Measurements from ENCODE around the gene PHLDA1.

Gene PHLDA1

DNA sequence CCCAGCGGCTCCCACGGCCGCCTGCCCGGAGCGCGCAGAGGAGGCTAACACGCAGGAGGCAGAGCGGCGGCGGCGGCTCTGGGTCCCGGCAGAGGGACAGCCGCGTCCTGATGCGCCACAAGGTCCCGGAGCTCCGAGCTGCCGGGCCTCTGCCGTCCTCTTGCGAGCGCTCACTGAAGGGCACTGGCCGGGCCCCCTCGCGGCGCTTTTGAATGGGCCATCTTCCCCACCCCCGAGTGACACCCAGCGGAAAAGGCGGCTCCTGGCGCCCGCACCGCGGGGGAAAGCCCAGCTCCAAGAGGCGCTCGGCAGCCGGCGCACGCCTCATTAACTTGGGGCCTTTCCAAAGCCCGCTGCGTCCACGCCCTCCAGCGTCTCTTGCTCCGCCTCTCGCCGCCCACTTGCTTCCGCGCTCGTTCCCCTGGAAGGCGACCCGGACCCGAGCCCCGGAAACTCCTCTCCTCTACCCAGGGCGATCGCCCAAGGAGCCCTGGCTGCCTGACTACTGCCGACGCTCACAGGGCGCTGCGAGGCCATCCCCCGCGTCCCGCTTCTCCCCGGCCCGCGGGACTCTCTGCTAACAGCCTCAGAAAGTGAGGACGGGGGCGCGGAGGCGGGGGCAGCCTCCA, at the start of gene PHLDA1:
PHLDA1 (minus strand) TSS at position 363 of the 629 bp plus-strand sequence.
- peak; percentile 96 for DNase-seq

DNA sequence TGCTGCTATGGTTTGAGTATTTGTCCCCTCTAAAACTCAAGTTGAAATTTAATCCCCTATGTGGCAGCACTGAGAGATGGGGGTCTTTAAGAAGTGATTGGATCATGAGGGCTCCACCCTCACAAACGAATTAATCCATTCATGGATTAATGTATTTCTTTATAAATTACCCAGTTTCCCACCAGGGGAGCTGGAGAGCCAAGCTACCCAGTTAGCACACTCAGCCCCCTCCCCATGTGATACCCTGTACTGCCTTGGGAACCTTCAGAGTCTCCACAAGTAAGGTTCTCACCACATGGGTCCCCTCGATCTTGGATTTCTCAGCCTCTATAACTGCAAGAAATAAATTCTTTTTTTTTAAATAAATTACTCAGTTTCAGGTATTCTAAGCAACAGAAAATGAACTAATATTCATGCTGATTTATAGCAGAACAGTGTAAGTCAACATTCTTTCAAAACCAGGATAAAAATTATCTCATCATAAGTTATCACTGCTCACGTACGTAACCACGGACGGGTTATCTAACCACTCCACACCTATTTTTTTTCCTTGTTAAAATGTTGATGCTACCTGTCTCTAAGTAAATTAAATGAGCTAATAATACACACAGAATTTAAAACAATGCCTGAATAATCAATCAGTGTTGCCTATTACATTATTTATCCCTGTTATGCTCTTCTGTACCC, 49.3 kb upstream of the PHLDA1 start:
- DNase-seq, result no peak

DNA sequence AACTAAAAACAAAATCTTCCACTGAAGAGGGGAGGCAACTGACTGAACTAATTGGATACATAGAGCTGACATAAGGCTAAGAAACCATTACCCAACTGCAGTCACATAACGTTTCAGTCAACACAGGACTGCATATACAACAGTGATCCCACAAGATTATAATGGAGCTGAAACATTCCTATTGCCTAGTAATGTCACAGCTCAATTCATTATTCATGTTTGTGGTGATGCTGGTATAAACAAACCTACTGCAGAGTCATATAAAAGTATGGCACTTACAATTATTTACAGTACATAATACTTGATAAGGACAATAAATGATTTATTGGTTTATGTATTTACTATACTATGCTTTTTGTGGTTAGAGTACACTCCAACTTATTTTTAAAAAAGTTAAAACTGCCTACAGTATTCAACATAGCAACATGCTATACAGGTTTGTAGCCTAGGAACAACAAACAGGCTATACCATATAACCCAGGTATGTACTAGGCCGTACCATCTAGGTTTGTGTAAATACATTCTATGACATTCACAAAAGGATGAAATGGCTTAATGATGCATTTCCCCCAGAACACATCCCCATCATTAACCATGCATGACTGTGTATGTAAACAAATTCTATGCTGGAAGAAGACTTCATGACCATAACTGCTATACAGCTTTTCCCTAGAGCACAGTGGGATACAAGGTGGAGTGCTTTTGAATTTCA, 48.6 kb upstream of the PHLDA1 start:
- DNase-seq, result no peak

DNA sequence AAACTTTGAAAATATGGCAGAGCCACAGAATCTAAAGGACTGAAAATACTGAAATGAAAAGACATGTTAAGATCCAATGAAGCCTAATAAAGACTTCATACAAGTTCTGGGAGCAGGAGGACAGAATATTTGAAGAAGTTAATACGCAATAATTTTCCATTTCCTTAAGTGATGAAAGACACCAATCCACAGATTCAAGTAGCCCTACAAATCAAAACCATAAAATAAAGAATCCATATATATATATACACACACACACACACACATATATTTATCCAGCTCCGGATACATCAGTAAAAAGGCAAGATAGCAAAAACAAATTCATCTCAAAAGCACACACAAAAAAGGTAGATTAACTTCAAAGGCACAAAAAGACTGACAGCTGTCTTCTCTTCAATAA, 47.2 kb upstream of the PHLDA1 start:
- no peak for DNase-seq

DNA sequence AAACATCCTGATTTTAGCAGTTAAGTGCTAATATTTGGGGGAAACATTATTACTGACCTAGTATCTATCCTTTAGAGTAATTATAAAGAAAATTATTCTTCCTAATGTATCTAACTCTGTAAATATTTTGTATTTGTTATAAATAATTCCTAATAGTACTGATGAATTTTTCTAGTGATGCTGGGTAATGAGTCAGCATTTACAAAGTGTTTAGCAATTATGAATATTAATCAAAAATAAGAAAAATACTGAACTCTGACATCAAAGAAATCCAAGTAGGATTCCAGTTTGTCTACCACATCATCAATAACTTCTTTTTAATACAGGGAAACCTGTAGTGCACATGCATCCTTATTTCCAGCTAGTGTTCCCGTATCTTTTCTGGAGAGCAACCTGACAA, 43.9 kb upstream of the PHLDA1 start:
- DNase-seq, result no peak

DNA sequence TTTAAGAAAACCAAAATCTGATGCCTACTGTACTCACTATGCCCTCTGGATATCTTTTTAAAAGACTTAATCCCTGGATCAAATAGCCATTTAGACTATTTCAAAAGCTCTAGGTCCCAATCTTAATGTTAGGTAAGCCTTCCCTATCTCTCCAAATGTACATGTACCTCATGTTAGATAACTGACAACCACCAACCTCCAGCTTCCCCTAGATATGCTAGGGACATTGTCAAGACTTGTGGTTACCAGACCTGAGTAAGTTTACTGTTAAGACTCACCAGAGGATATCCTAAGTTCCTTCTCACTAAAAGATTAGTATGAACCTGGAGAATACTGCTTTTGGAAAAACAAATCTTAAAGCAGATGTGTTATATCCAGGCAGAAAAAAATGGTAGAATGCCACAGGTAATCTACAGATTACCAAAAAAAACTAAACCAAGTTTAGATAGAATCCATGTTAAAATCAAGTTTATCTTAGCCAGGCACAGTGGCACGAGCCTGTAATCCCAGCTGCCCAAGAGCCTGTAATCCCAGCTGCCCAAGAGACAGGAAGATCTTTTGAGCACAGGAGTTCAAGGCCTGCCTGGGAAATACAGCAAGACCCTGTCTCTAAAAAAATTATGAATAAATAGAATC, 43.2 kb upstream of the PHLDA1 start:
- no peak for DNase-seq

DNA sequence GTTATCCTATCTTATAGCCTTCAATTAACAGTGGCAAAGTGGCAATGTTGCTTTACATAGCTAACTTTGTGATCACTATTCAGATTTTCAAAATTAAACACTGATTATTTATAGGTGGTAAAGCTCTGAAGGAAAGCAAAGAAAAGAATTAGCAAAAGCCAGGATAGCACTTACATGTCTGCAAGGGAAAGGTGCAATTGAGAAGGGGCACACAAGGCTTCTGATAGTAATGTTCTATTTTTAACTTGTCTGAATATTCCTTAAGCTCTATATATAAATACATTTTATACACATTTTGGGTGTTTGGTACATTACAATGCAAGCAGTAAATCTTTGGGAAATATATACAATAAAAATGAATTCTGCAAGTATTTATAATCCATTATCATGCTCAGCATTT, 42.0 kb upstream of the PHLDA1 start:
- DNase-seq, result no peak

DNA sequence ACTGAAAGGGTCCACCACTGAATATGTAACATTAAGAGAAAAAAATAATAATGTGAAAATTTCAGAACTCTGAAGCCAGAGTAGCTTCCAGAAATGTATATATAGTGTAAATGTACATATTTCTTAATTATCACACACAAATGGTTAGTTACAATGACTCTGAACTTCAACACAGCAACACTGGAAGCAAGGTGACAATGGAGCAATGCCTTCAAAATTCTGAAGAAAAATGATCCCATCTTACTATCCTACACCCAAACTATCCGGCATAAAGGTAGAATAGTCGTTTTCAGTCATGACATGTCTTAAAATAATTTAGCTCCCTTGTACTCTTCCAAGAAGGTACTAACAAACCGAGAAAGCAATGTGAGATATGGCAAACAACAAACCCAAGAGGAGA, 41.0 kb upstream of the PHLDA1 start:
- no peak for DNase-seq

DNA sequence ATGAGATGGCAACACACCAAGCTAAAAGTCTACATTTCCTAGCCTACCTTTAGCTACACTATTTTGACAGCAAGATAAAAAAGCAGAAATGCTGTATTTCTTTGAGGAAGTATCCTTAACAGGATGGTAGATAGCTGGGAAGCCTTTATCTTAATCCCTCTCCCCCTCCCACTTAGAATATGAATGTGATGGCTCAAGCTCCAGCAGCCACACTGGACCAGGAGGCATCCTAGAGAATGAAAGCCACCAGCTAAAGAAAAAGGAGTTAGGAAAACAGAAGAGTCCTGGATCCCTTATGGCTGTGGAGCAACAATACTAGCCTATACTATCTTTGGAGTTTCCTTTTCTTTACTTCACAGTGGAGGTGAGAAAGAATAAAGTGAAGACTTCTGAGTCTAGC, 37.8 kb upstream of the PHLDA1 start:
- DNase-seq, result no peak

DNA sequence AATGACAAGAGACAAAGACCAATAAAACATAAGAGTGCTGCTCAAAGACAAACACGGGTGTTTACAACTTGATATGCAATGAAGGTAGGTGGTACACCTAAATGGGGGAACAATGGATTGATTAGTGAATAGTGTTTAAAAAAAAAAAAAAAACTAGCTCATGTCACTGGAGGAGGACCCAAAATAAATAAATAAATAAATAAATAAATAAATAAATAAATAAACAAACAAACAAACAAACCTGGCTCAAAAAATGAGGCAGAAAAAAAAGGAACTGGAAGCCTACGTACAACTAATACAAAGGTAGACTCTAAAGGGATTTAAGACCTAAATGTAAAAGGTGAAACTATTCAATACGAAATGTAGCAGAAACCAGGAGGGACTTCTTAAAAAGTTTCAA, 34.3 kb upstream of the PHLDA1 start:
- DNase-seq, result no peak

DNA sequence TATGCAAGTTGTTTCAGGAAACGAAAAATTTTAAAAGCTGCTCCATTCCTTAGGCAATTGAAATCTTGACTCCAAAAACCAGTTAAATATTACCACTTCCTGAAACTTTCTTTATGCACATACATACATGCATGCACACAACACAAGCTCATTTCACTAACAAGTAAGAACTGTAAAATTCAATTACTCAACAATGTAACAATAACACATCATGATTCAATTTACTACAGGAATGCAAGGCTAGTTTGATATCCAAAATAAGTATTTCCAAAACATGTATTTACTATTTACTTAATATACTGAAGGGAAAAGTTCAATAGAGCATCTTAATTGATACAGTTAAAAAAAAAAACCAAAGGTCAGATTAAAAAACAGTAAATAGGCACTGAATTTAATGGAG, 33.3 kb upstream of the PHLDA1 start:
- no peak for DNase-seq

DNA sequence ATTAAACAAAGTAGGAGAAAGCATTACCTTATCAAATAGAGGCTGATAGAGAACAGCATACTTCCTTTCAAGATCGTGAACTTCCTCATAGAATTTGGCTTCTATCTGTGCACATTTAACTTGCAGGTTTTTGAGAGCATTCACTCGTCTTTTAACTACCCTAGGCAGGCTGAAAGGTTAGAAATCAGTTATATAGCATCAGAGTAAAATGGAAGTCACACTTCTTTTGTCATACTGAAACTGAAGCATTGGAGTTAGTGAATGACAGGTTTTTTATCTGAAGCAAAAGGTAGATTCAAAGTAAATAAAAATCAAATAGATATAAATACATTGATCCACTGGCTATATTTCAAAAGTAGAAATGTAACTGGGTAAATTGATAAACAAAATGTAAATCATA, 28.5 kb upstream of the PHLDA1 start:
- no peak for DNase-seq

DNA sequence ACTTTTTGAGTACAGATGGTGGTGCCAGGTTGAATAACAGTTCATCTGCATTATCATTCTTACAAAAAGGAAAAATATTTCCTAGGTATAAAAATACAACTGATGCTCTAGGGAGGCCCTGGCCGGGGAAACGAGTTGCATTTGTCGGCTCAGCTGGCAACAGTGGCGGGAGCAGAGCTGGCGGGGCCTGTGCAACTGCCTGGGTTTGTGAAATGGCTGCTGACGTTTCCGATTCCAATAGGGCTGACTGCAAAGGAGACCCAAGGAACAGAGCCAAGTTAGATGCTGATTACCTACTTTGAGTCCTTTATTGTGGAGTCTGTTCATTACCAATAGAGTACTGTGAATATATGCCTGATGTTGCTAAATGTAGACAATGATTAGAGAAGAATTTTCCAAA, 25.8 kb upstream of the PHLDA1 start:
- DNase-seq, result no peak

DNA sequence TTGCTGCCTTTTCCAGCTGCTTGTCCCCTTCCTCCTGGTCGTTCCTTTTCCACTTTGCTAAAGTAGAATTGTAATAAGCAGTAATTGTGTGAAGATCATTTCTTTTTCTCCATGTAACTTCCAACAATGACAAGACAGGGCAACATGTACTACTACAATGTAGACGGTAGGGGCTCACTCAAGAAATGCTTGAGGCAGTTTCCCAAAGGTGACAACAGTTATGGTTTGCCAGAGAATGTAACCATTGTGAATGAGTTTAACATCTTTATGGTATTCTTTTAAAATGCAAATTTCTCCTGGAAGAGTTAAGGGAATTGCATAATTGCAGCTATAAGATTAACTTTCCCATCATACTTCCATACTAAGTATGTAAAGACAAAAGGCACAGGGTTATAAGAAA, 23.8 kb upstream of the PHLDA1 start:
- DNase-seq, result no peak

DNA sequence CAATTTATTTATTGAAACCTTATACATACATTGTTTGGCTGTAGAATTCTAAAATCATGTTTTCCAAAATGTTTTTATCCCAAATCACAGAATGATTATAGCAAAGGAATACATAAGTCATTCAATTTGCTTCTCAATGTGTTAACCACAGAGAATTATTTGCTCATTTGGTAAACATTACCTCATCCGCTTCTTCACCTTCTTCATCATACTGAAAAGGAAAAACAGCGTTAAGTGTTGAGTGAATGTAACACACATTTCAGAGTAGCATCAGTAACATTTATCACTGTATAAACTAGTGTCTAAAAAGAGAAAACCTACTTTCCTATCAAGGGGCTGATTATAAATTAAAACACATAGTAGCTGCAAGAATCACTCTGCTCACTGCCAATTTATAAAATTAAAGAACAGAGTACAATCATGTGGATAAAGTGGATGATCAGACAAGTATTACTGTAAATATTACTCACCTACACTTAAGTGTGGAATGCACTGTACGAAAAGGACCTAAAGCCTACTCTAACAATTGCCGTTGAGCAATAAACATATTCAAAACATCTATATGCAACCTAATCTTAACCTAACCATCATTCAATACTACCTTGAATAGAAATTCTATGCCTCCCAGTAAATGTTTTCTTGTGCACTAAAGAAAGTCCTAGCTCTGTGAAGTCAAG, 18.1 kb upstream of the PHLDA1 start:
- DNase-seq, result no peak

DNA sequence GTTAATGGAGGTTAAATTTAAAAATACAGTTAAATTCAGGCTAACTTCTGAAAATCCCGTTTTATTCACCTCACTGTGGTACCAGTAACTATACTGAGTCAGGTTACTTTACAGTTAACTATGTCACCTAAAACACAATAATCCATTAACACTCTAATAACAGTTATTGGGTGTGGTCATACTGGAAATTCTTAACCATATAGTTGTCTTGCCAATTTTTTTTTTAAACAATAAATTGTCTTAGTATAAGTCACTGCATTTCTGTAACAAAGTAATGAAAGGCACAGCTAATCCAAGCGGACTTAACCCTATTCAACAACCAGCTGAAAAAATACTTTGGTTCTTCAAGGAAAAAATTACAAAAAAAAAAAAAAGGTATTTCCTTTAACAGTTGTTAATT, 16.2 kb upstream of the PHLDA1 start:
- DNase-seq, result no peak

DNA sequence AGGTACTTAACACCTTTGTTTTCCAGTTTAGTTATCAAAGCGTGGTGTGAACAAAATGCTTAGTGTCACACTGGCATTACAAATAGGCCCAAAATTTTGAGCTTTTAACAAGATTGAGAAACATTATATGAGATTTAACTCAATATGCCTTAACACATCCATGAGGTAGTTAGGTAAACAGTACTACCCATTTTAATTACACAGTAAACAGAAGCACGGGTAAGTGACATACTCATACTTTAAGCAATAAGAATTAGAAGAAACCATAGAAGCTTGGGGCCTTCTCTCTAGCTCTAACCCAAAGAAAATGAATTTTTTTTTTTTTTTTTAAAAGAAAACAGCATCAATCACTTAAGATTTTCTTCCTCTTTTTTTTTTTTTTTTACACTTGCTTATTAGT, 15.5 kb upstream of the PHLDA1 start:
- DNase-seq, result no peak

DNA sequence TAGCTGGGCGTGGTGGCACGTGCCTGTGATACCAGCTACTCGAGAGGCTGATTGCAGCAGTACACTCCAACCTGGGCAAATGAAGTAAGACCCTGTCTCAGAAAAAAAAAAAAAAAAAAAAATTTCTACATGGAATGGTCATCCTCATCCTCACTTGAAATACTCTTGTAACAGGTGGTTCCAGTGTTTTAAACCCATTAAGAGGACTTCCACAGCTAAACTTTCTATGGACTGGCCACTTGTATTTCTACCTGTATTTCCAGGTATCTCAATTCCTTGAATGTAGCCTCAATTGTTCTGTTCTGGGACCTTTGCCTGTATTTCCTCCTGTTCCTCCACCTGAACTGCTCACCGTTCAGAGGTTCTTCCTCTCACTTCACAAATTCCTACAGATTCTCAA, 11.8 kb upstream of the PHLDA1 start:
- no peak for DNase-seq

DNA sequence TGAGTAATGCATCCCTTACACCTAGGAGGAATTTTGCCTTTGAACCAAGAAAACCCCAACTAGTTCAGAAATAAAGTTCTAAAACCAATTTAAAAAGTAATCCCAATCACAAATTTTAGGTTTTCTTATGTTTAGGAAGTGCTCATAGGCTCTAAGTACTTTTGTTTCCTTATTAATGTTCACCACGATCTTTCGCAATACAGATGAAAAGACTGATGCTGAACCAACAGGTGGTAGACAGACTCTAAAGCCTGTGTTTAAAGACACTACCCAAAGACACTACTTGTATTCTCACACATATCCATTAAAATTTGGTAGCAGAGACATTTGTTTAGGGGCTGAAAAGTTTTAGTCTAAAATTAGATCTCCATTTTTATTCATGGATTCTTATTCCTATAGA, 10.6 kb upstream of the PHLDA1 start:
- DNase-seq, result no peak

DNA sequence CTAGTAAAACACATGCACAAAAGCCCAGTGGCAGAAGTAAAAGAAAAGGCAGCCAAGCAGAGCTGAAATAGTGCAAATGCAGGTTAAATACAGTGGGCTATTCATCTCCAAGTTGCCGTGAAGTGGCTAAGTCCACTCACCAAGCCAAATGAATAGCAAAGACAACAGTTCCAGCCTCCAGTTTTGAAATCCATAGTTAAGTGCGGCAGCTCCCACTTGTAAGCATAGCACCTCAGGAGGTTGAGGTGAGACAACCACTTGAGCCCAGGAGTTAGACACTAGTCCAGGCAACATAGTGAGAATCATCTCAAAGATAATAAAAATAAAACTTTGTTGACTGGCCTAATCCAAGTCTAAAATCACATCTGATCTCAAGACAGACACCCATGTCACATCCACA, 9.8 kb upstream of the PHLDA1 start:
- DNase-seq, result no peak

DNA sequence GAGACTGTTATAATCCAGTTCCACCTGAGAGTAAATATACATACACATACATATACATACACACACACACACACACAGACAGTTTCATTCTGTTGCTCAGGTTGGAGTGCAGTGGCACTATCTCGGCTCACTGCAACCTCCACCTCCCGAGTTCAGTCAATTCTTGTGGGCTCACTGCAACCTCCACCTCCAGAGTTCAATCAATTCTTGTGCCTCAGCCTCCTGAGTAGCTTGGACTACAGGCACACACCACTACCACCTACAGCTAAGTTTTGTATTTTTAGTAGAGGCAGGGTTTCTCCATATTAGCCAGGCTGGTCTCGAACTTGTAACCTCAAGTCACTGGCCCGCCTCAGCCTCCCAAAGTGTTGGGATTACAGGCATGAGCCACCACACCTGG, 8.9 kb upstream of the PHLDA1 start:
- no peak for DNase-seq

DNA sequence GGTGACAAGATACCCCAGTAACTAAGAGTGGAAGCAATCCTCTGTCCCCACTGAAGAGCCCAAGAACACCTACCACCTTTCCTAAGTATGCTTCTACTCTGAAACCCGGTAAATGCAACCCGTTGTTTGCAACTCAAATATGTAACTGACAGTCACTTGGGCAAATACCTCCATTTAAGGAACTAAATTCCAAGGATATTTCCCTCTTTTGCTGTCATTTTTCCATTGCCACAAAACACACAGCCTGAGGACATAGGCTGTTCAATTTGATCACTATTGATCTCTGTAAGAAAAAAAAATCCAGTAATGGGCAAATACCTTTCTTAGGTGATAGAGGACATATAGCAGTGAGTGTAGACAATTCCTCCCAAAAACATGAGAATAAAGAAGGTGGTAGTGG, 6.6 kb upstream of the PHLDA1 start:
- DNase-seq, result no peak
